ENCODE results near the gene TBC1D5.
"Not testable (repeated sequence)": the region's sequence is repeated elsewhere in the genome, so short reads cannot be mapped to it uniquely, and the experiment has no call there.

The TBC1D5 gene

GRCh38 chr3:17752436-17752835 lies 10.0 kb upstream of the TBC1D5 start:
- in situ Hi-C loops (cut with HindIII; ENCODE audit: low pct_ligation_motif_present, low pct_unique_long_range_greater_than_20kb, low sequenced_read_pairs), result no loop called here
- no peak for DNase-seq

GRCh38 chr3:17749705-17750293 lies 7.4 kb upstream of the TBC1D5 start:
- peak; percentile 31 for DNase-seq
- in situ Hi-C loops (cut with HindIII; ENCODE audit: low pct_ligation_motif_present, low pct_unique_long_range_greater_than_20kb, low sequenced_read_pairs), result no loop called here

DNA sequence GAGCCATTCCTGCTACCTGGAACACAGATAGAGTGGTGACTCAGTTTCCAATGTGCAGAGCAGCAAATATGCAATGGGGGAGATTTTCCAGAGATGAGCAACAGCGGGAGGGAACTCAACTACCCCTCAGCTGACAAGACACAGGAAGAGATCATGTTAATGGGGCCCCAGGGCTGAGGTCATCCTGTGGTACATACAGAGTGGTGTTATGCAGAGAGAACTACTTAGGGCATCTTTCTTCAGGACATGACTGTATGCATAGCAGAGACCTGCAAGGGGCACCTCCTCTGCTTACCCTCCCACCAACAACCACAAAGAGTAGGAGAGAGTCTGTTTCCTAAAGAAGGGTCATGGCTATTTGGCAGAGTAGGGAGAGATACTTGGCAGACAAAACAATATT lies 6.8 kb upstream of the TBC1D5 start:
- DNase-seq, result no peak

GRCh38 chr3:17747890-17748247 lies 5.4 kb upstream of the TBC1D5 start:
- in situ Hi-C loops (cut with HindIII; ENCODE audit: low pct_ligation_motif_present, low pct_unique_long_range_greater_than_20kb, low sequenced_read_pairs), result no loop called here
- no peak for DNase-seq

More for the DNA sequence above, 6.8 kb upstream of the TBC1D5 start:
- in situ Hi-C loops (cut with HindIII; ENCODE audit: low pct_ligation_motif_present, low pct_unique_long_range_greater_than_20kb, low sequenced_read_pairs), result no loop called here

- DNase-seq, result no peak
- in situ Hi-C loops (cut with HindIII; ENCODE audit: low pct_ligation_motif_present, low pct_unique_long_range_greater_than_20kb, low sequenced_read_pairs), result no loop called here
These were observed 4.9 kb upstream of the TBC1D5 start for GRCh38 chr3:17747174-17747889.

GRCh38 chr3:17745894-17746293 lies 3.5 kb upstream of the TBC1D5 start:
- no peak for DNase-seq
- in situ Hi-C loops (cut with HindIII; ENCODE audit: low pct_ligation_motif_present, low pct_unique_long_range_greater_than_20kb, low sequenced_read_pairs), result no loop called here

DNA sequence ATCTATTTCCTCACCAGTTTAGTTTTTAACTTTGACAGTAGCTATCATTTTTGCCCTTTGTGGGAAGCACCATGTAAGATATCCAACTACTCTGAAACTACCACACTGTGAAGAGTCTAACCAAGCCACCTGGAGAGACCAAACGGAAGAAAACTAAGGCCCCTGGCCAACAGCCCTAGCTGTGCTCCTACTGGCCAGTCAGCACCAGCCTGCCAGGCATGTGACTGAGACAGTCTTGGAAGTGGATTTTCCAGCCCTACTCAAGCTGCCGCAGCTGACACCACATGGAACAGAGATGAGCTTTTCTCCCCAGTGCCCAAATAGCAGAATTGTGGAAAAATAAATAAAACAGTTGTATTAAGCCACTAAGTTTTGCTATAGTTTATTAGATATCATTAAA lies 2.9 kb upstream of the TBC1D5 start:
- in situ Hi-C loops (cut with HindIII; ENCODE audit: low pct_ligation_motif_present, low pct_unique_long_range_greater_than_20kb, low sequenced_read_pairs), result no loop called here
- DNase-seq, result no peak

DNA sequence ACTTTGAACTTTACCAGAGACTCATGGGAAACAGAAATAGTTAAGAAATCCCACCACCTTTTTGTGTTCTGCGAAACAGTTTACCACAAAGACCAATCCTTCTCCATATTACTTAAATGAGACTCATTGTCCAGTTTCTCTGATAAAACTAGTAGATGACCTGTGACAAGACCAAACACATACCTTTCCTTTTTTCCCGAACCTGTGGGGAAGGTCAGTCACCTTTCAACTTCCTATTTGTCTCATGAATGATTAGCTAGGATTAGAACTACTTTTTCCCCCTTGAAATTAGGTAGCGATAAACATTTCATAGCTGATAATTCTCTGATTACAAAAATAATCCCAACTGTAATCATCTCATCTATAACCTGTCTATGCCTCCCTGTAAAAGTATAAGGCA lies 2.3 kb upstream of the TBC1D5 start:
- DNase-seq, result no peak
- in situ Hi-C loops (cut with HindIII; ENCODE audit: low pct_ligation_motif_present, low pct_unique_long_range_greater_than_20kb, low sequenced_read_pairs), result no loop called here

DNA sequence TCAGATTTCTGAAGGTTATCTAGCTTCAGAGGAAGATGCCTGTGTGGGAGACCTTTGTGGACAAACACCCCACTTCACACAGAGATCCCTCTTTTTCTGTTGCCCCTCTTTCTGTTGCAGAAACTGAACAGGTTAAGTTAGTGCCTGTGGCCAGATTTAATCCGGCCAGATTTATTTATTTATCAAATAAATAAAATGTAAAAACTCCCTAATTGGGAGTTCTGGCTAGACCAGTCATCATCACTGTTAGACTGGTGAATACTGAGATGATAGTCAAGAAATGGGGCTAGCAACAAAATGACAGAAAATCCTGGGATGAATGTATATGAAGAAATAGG lies 1.2 kb upstream of the TBC1D5 start:
- DNase-seq, result no peak
- in situ Hi-C loops (cut with HindIII; ENCODE audit: low pct_ligation_motif_present, low pct_unique_long_range_greater_than_20kb, low sequenced_read_pairs), result no loop called here

DNA sequence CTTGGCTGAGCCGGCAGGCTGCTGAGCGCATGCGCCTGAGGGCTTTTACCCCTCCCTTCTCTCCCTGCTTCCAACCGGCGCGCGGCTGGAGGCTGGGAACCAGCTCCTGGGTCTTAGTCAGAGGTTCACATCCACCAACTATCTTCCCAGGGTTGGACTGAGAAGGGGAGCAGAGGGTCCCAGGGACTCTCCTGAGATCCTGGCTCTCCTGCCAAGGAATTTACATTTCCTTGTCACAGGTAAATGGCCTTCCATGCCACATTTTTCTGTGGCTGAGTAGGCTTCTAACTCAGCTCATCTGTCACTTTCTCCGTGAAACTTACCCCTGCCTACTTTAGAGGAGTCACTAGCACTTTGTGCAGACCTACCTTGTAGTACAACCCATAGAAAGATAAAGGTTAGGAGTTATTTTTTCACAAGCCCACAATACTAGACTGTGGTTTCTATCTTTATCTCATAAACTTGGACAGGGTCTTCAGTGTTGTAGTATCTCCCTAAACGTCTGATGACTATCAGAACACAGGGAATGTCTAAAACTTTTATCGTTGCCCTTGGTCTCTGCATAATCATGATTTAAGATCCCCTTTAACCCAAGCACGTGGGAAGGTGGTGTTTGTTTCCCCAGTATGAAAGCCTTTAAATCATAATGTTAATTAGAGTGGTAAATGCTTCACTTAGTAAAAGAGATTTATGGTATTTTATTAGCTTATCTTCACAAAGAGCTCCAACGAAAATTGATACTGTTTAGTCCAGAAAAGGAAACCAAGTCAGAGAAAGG lies 638 bp upstream of the TBC1D5 start:
- in situ Hi-C loops (cut with HindIII; ENCODE audit: low pct_ligation_motif_present, low pct_unique_long_range_greater_than_20kb, low sequenced_read_pairs), result no loop called here
- no peak for DNase-seq

DNA sequence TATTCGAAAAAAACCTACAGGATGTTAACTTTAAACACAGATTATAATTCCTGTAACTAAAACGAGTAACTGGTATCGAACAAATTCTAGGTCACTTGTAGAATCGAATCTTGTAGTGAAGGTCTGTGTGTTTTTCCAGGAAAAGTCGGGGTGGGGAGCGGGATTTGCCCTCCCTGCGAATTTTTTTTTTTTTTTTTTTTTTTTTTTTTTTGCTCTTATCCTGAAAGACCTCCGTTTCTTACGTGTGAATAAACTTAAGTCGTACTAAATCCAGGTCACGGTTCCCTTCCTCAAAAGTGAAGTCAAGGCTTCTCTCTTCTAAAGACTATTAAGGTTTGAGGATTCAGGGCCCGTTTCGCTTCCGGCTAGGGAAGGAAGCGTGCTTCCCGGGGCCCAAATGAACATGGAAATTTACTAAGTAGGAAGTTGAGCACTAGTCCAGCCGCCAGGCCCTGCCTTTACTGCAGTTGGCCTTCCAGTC lies 770 bp downstream of the TBC1D5 start:
- in situ Hi-C loops (cut with HindIII; ENCODE audit: low pct_ligation_motif_present, low pct_unique_long_range_greater_than_20kb, low sequenced_read_pairs), result no loop called here
- DNase-seq, result no peak

GRCh38 chr3:17740721-17741141 lies 1.7 kb downstream of the TBC1D5 start:
- DNase-seq, result peak; percentile 33
- in situ Hi-C loops (cut with HindIII; ENCODE audit: low pct_ligation_motif_present, low pct_unique_long_range_greater_than_20kb, low sequenced_read_pairs), result no loop called here

DNA sequence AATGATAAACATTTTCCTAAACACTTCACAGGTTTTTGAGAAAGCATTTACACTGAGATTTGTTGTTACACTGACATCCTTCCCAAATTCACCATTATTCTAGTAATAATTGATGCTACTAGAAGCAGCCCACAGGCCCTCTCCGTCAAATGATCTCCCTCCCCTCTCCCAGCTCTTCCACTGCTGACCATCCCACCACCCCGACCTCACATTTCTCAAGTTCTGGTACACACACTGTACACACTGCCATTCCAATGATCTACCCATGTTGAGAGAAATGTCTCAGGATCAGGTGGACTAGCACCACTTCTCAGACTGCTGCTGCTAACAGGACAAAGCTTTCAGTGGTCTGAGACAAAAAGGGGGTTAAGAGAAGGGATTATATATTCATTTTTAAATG lies 3.5 kb downstream of the TBC1D5 start:
- in situ Hi-C loops (cut with HindIII; ENCODE audit: low pct_ligation_motif_present, low pct_unique_long_range_greater_than_20kb, low sequenced_read_pairs), result no loop called here
- DNase-seq, result peak; percentile 15

DNA sequence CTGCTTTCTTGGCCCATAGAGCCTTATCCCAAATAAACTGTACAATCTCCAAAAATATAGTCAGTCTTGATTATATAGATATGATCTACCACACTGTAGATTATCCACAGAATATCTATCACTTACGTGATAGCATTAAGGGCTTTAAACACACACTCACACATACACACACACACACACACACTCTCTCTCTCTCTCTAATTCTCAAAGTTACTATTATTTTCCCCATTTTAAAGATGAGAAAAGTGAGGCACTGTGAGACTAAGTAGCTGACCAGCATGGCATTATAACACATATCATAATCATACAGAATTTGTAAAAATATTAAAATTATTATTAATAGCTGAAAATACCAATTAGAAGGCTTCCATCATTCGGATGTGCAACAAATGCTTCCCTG lies 4.2 kb downstream of the TBC1D5 start:
- no peak for DNase-seq
- in situ Hi-C loops (cut with HindIII; ENCODE audit: low pct_ligation_motif_present, low pct_unique_long_range_greater_than_20kb, low sequenced_read_pairs), result no loop called here

- no peak for DNase-seq
- in situ Hi-C loops (cut with HindIII; ENCODE audit: low pct_ligation_motif_present, low pct_unique_long_range_greater_than_20kb, low sequenced_read_pairs), result no loop called here
These were observed 4.8 kb downstream of the TBC1D5 start for GRCh38 chr3:17737591-17737990.

DNA sequence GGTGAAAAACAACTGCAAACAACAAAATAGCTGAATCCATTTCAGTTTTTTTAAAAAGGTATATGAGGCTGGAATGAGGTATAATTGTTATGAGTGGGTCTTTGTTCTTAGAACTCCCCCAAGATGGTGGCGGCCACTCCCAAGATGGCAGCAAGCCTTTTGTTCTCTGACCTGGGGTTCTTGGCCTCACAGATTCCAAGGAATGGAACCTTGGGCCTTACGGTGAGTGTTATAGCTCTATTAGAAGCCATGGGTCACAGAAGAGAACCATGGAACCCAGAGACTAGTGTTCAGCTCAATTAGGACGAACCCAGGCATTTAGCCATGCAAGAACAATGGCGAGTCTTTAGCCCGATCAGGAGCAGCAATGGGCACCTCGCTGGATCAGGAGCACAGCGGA lies 7.1 kb downstream of the TBC1D5 start:
- in situ Hi-C loops (cut with HindIII; ENCODE audit: low pct_ligation_motif_present, low pct_unique_long_range_greater_than_20kb, low sequenced_read_pairs); DNase-seq: not testable (repeated sequence)

DNA sequence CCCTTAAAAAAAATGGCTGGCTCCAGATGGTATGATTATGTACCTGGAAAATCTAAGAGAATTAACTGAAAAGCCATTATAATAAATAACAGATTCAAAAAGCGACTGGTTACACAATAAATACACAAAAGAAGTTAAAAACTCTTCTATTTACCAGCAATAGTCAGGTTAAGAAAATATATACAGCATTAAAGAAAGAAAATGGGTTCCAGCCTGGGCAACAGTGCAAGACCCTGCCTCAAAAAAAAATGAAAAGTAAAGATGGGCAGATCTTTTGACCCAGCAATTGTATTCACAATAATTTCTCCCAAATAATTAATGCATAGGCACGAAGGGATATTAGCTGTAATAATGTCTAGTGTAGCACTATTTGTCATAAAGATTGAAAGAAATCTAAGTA lies 8.7 kb downstream of the TBC1D5 start:
- no peak for DNase-seq
- in situ Hi-C loops (cut with HindIII; ENCODE audit: low pct_ligation_motif_present, low pct_unique_long_range_greater_than_20kb, low sequenced_read_pairs), result no loop called here

- in situ Hi-C loops (cut with HindIII; ENCODE audit: low pct_ligation_motif_present, low pct_unique_long_range_greater_than_20kb, low sequenced_read_pairs), result no loop called here
- no peak for DNase-seq
These were observed 9.2 kb downstream of the TBC1D5 start for GRCh38 chr3:17733215-17733614.

DNA sequence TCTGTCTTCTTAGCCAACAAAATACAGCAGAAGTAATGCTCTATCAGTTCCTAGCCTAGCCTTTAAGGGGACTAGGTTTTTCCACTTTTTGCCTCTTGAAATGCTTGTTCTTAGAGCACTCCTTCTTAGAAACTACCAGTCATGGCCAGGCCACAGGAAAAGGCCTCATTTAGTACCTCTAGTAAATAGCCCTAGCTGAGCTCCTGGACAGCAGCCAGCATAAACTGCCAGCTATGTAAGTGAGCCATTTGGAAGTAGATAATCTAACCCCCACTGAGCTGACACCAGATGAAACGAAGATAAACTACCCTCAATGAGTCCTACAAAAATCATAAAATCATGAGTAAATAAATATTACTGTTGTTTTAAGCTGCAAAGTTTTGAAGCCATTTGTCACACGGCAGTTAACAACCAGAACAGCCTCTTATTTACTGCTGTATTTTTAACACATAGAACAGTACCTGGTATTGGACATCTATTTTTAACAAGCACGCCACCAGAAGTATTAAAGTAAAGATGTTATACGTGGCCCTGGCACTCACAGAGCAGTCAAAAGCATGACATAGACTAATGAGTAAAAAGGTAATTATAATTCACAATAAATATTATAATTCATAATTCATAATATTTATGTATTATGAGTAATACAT lies 12.0 kb downstream of the TBC1D5 start:
- in situ Hi-C loops (cut with HindIII; ENCODE audit: low pct_ligation_motif_present, low pct_unique_long_range_greater_than_20kb, low sequenced_read_pairs), result no loop called here
- DNase-seq, result peak; percentile 41
